ENCODE data around the gene STAB2.

STAB2 gene

GRCh38 chr12:103691063-103691462, 104.0 kb downstream of the STAB2 start:
- no peak for DNase-seq (ENCODE audit: low read depth, low spot score)

DNA sequence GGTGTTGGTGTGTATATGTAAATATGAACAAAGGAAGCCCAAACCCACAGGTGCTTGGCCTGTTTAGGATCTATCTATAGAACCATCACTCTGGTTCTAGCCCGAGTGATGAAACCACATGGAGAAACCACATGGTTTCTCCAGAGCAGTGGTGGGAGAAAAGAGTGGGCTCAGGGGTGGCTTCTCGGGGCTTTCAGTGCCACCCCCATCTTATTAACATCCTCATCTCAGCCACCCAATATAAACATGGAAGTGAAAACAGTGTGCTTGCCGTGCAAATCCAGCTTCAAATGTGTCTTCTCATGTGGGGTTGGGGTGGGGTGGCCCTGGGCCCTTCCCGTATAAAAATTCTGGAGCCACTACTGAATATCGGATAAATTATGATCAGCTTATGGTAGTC, 109.0 kb downstream of the STAB2 start:
- DNase-seq (ENCODE audit: low read depth, low spot score): no peak

DNA sequence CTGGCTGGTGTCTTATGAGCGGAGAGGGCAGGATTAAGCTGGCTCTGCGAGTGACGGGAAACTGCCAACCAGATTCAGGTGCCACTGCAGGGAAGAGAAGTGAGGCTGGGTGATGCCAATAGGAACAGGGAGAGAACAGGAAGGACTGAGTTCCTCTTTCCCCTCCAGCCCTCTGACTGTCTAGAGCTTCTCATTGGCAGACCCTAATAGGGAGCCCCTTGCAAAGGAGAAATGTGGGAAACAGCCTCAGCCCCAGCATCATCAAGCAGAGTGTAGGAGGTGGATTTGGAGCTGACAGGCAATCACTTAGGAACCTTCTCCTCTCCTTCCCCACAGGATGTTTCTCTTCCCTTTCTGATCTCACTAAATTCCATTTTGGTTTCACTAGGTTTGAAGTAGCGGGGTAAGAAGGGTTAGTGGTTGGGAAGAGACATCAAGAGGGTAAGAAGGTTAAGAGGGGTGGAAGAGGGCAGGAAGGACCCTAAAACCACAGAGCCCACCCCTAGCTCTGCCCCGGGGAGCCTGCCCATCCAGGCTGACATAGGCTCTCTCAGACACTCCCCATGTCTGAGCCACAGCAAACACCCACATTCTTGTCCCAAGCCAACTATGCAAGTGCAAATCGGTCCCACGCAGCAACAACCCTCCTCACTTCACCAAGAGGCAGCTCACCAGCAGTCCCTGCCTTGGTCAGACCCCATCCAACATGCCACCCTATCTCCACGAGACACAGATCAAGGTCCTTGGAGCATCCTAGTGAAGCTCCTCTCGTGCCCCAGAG, 111.1 kb downstream of the STAB2 start:
- DNase-seq (ENCODE audit: low read depth, low spot score): no peak

GRCh38 chr12:103698752-103699560, 111.9 kb downstream of the STAB2 start:
- no peak for DNase-seq (ENCODE audit: low read depth, low spot score)

- DNase-seq (ENCODE audit: low read depth, low spot score): no peak
Observed at GRCh38 chr12:103705098-103705497, 118.0 kb downstream of the STAB2 start.

- peak; percentile 32 for DNase-seq (ENCODE audit: low read depth, low spot score)
Observed at GRCh38 chr12:103705927-103706326, 118.9 kb downstream of the STAB2 start.

DNA sequence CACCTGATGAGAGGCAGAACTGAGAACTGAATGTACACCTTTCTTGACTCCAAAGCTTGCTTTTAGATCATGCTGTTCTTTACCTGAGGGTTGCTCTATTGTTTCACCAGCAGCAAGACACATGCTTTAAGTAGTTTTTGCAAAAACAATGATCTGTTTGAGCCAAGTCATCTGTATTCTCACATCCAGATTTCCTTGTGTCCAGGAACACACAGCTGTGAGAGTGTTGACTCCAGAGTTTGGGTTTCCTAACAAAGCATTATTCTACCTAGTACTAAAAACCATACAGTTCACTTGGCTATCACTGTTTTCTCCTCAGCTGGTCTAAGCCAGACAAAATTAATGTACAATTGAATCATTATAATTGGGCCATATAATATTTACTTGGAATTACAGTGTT, 120.4 kb downstream of the STAB2 start:
- no peak for DNase-seq (ENCODE audit: low read depth, low spot score)

GRCh38 chr12:103710544-103710943, 123.5 kb downstream of the STAB2 start:
- DNase-seq (ENCODE audit: low read depth, low spot score): peak; percentile 4

DNA sequence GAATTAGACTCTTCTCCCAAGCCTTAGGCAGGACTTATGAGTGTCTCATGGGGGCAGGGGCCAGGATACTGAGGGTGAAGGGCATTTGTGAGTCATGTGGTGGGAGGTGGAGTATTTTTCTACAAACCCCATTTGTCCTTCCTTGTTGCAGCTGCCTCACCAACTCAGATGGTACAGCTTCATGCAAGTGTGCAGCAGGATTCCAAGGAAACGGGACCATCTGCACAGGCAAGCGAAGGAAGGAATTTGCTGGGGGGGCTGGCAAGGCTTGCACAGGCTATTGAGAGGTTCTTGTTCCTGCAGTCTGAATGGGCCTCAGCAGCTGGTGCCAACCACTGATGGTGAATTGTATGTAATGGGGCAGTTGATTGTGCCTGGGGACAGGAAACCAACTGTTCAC, 125.1 kb downstream of the STAB2 start:
- DNase-seq (ENCODE audit: low read depth, low spot score): no peak

GRCh38 chr12:103715494-103715893, 128.4 kb downstream of the STAB2 start:
- no peak for DNase-seq (ENCODE audit: low read depth, low spot score)

- no peak for DNase-seq (ENCODE audit: low read depth, low spot score)
Observed at GRCh38 chr12:103716517-103717196, 129.6 kb downstream of the STAB2 start.

- DNase-seq (ENCODE audit: low read depth, low spot score): no peak
Observed at GRCh38 chr12:103725398-103725797, 138.3 kb downstream of the STAB2 start.

- DNase-seq (ENCODE audit: low read depth, low spot score): no peak
Observed at GRCh38 chr12:103727638-103728037, 140.6 kb downstream of the STAB2 start.

DNA sequence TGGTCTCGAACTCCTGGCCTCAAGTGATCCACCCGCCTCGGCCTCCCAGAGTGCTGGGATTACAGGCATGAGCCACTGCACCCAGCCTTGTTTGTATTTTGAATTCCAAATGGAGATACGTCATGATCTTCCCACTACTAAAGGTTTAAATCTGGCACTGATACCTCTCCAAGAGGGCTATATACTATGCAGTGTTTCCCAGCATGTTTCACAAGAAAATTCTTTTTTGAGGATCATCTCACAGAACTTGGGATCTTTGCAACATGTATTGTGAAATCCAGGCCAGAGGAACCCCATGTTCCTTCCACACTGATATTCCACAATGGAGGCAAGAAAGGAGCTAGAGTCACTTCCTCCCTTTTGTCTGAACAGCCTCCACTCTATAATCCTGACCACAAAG, 141.2 kb downstream of the STAB2 start:
- DNase-seq (ENCODE audit: low read depth, low spot score): no peak

GRCh38 chr12:103729499-103729898, 142.4 kb downstream of the STAB2 start:
- DNase-seq (ENCODE audit: low read depth, low spot score): no peak

DNA sequence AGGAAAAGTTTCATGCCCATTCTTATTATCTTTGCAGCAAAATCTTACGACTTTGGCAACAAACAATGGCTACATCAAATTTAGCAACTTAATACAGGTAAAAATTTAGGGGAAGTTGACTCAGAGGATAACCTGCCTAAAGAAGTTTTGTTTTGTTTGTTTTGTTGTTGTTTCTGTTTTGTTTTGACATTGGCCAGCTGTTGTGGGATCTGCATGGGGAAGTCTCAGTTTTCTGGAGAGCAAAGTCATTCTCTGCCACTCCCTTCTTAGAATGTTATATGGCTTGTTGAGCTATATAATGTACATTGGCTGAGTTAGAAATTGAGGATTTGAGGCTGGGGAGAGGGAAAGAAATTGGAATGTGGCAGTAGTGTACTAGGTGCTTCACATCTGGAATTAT, 144.5 kb downstream of the STAB2 start:
- DNase-seq (ENCODE audit: low read depth, low spot score): no peak

- DNase-seq (ENCODE audit: low read depth, low spot score): no peak
Observed at GRCh38 chr12:103734863-103735262, 147.8 kb downstream of the STAB2 start.

DNA sequence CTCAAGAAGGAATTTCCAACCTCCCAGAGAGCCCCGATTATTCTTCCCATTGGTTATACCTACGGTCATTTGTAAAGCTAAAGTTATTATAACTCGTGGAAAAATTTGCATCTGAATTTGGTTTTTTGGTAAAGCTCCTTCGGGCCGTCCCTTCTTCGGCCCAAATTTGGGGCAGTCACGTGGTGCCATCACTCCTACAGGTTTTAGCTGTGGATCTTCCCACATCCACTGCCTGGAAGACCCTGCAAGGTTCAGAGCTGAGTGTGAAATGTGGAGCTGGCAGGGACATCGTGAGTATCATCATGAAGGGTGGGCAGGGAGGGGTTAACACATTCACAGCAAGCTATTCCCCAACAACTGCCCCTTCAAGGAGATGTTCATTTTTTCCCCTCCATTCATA, 148.2 kb downstream of the STAB2 start:
- DNase-seq (ENCODE audit: low read depth, low spot score): no peak

DNA sequence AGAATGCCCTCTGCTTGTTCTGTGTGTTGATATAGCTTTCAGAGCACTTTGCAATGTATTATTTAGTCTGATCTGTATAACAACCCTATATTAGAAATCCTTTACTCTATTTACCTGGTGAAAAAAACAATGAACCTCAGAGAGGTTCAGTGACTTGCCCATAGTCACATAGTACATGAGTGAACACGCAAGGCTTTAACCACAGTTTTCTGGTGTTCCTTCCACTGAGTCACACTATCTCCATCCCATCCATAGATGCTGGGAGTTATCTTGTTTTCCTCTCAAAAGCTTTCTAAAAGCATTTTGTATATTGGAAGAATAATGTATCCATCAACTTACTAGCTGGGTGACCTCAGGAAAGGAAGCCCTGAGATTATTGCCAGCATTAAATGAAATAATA, 149.5 kb downstream of the STAB2 start:
- no peak for DNase-seq (ENCODE audit: low read depth, low spot score)

DNA sequence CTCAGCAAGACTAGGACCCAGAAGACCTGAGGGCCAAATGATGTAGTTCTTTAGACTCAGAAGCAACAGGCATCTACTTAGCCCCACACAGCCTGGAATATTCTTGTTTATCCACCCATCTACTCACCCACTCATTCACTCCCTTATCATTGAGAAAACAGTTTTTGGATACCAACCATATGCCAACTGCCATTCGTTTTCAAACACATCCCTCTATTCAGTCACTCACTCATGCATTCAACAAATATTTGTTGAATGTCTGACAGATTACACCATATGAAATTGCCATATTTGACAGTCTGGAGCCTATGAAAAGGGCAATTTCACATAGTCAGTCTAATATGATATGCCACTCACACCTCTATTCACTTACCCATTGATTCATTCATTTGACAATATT, 150.8 kb downstream of the STAB2 start:
- DNase-seq (ENCODE audit: low read depth, low spot score): no peak

GRCh38 chr12:103742349-103742932, 155.4 kb downstream of the STAB2 start:
- DNase-seq (ENCODE audit: low read depth, low spot score): no peak

DNA sequence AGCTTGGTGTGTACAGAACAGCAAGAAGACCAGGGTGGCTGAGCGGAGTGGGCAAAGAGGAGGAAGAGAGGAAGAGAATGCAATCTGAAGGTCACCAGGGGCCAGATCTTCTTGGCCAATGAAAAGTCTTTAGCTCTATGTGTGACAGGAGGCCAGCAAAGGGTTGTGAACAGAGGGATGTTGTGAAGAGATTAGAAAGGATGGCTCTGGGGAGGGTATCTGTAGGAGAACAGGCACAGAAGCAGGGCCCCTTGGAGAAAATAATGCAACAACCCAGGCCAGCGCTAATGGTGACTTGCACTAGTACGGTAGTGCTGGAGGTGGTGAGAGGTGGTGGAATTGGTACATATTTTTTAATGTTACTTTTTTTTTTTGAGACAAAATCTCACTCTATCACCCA, 156.7 kb downstream of the STAB2 start:
- DNase-seq (ENCODE audit: low read depth, low spot score): no peak

Data from ELF-1 (cell line).